ENCODE results near the gene ASCL5.

ASCL5 gene

DNA sequence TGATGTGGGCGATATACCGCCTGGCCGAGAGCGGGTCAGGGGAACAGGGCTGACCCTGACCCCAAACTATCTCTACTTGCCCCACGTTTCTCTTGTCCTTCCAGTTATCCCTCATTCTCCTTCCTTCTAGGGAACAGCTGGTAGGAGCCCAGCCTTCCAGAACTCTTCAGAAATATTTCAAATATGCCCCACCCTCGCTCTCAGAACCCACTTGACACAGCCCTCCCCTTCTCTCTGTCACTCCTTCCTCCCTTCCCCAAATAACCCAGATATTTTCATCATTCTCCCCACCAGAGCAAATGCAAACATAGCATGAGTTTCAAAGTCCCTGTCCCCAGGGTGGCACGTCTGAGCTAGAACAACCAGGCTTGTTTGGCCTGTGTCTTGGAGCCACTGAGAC is 15.8 kb downstream of the ASCL5 start:
- DNase-seq (ENCODE audit: low spot score): no peak

DNA sequence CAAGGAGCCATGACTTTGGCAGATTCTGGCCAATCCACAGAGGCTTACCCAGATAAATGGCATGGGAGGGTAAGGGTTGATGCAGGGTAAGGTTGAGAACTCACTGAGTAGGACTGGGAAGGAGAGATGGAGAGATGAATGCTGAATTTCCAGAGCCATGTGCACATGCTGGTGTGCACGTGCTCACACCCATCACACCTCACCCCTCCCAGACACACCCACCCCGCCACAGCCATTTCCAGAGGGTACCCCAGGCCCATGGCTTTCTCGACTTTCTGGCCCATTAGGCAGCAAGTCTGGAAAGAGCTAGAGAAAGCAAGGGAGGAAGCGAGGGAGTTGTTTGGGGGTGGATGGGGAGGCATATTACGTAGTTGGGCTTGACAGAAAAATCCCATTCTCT is 16.4 kb downstream of the ASCL5 start:
- DNase-seq (ENCODE audit: low spot score): no peak

DNA sequence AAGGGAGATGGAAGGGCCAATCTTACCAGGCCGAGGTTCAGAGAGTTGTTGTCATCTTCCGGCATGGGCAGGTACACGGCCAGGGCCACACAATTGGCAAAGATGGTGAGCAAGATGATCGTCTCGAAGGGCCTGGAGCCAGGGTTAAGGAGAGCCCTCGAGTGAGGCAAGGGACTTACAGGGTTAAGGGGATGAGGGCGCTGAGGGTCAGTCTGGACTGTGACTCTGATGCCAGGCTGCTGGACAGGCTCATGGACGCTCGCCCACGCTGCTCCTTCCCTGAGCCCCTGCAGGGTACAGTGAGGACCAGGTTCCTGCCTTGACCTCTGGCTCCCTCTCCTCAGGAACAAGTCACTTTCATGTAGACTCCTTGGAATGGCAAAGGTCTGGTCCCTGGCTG is 16.8 kb downstream of the ASCL5 start:
- DNase-seq (ENCODE audit: low spot score): no peak

DNA sequence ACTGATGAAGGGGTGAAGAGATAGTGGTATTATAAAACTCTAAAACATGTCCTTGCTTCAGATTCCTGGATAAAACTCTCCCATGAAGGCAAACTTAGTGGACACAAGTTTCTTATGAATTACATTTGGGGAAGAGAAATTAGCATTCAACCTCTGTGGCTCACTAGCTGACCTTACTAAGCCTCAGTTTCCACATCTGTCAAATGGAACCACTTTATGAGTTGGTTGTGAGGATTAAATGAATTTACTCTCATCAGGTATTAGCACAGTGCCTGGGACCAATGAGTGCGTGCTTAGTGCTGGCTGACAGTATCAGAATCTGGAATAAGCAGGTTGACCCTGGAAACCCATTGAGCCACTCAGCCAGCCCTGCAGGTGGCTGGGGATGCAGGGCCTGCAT is 17.3 kb downstream of the ASCL5 start:
- no peak for DNase-seq (ENCODE audit: low spot score)

DNA sequence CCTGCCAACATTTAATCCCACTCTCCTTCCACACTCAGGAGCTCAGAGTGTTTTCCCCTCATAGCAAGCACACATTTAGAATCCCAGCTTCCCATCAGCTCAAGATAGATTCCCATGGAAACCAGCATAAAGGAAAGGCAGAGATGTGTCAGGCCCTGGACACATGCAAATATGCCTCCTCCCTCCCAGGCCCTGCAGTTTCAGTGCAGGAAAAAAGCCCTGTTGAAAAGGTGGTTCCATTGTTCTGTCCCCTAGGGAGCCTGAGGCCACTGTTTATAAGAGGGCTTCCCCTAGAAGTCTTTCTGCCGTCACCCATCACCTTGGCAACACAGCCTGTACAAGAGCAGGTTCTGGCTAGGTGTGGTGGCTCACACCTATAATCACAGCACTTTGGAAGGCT is 18.4 kb downstream of the ASCL5 start:
- DNase-seq (ENCODE audit: low spot score): no peak

DNA sequence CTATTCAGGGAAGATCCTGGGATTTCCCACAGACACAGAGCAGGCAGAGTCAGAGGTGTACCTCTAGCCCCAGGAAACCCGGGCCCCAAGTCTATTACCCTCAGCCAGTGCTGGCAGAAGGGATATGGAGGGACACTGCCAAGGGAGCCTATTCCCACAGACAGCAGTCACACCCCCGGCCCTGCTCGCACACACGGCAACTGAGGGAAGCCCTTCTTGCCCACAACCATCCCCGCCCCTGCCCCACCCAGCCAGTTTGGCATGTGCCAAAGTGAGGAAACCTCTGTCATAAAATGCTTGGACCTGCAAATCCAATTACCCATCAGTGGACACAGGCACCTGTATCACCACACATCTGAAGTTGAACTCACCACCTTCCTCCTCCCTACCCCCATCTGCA is 21.3 kb downstream of the ASCL5 start:
- no peak for DNase-seq (ENCODE audit: low spot score)

DNA sequence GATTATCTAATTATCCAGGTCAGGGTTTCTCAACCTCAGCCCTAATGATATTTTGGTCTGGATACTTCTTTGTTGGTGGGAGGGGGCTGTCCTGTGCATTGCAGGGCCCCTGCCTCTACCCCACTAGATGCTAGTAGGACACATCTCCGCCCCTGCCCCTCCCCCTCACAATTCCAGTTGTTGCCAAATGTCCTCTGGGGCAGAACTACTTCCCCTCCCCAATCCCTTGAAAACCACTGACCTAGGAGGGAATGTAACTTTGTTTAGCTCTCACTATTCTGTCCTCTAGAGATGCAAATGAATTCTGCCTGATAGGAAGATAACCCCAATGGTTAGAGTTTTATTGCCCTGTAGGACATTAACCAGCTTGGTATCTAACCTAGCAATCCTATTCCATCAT is 22.8 kb downstream of the ASCL5 start:
- DNase-seq (ENCODE audit: low spot score): no peak

DNA sequence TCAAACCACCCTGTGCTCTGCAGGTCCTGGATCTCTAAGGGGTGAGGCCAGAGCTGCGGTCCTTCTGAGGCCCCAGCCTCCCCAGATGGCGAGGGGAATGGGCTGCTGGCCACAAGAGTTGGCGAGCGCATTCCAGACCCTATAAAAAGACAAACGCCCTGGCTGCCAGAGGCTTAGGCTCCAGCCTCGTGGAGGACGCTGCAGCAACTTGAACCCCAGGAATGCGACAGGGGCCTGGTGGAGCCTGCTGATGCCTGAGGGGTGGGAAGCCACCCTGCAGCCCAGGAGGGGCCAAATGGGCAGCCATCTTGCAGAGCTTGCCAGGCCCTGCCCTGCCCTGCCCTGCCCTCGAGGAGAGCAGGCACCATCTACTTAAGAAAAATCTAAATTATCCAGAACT is 23.3 kb downstream of the ASCL5 start:
- no peak for DNase-seq (ENCODE audit: low spot score)

DNA sequence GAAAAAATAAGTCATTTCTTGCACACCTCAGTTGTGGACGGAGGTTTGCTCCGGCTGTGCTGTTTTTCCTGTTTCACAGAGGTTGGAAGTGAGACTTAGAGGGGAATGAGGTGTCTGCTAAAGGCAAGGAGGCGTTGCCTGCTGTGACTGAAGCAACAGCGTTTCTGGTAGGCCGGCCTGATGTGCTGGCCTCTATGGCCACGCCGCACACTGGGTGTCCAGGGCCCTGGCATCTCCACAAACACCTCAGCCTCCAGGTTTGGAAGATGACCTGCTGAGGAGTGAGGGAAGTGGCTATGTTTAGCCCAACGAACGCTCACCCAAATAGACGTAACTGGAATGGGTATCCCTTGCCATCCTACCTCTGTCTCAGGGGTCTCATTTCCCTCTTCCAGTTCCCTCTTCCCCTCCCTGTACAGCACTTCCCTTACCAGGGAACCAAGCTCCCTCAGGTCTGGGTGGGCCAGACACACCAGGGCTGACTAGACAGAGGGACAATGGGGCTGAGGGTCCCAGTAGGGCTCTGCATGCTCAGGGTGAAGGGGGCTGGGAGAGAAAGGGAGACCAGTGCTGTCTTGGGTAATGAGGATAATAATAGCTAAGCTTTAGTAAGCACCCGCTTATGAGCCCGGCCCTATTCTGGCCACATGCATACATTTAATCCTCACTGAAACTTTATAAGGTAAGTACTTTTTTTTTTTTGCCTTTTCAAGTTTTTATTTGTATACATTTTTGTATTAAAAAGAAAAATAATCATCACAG is 26.6 kb downstream of the ASCL5 start:
- DNase-seq (ENCODE audit: low spot score): no peak

DNA sequence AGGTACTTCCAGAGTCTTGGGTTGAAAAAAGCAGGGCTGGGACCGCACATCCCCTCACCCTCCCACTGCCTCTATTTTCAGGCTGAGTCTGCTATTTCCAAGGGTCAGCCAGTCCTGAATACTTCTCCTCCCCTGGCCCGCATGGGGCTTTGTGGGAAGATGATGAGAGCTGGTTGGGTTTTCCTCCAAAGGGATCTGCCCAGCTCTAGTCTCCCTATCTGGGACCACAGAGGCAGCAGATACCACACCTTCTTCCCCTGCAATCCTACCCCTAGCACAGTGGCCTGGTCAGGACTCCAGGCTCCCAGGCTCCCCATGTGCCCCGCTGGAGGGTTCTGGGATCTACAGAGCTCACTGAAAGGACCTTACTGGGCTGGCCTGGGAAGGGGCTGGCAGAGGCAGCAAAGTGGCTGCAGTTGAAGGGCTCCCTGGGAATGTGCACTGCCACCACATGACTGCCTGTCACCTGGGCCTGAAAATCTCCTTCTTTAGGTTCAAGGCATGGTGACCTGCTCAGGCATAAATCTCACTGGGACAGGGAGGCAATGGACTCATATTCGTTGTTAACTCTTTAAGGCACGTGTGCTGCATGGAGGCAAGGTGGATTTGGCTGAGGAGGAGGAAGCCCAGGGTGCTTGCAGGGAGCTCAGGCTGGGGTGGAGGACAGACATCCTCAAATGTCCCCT is 27.8 kb downstream of the ASCL5 start:
- DNase-seq (ENCODE audit: low spot score): no peak

DNA sequence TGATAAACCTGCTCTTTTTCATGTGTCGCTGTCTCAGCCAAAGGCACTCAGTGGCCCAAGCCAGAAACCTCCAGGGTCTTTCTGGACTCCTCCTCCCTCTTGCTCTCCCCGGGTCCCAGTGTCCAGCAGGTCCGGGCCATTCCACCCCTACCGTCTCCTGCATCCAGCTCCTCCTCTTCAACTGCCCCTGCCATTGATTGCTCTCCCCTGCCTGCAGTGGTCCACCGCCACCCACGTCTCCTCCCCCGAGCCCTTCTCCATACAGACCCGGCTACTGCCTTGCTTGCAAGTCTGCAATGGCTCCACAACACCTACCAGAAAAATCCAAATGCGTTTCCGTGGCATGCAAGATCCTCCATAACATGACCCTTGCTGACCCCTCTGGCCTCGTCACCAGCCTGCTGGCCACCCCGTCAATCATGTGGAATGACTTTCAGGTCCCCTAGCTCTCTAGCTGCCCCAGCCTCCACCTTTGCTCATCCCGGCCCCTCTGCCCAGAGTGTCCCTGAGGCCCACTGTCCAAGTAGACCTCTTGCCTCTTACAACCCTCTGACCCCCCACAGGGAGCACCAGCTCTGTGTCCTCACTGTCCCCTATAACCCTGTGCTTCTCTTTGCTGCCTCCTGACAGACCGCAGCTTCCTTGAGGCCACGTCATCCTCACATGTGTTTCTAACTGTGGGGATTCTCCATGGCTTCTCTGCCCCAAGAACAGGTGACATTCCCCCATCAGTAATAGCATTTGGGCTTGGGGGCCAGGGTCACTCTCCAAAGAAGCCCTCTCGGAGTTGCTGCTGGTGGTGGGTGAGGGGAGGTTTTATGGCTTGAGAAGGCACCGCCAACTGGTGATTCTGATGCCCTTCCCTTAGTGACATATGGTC is 29.8 kb downstream of the ASCL5 start:
- no peak for DNase-seq (ENCODE audit: low spot score)

DNA sequence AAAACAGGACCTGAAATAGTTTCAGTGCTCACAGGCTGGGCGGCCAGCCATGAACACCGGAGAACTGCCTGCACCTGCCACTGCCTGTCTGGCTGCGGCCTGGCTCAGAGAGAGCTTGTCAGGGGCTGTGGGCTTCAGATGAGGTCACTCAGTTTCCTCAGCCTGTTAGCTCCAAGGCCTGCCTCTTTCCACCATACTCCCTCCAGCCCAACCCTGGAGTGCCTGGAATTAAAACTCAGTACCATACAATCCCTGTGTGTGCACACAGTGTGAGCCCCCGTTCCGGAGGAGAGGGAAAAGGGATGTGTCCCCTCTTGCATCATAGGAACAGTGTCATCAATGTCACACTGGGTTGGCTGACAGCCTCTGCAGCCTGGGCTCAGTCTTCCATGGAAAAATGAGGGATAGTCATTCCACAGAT is 30.9 kb downstream of the ASCL5 start:
- peak; percentile 65 for DNase-seq (ENCODE audit: low spot score)

DNA sequence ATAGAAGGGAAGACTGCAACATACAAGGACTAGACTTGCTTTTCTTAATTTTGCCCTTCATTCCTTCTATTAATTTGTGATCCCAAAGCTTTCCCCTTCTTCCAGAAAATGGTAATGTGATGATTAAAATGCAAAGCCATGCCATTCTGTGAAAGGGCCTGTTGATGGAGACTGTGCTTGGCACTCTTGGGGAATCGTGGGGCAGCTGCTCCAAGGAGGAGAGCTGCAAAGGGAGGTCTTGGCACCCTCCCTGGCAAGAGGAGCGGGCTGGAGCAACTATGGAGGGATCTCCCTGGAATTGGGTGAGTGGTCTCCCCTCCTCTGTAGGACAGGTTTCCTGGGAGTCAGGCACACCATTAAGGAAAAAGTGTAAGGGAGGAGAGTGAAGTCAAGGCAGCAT is 31.4 kb downstream of the ASCL5 start:
- no peak for DNase-seq (ENCODE audit: low spot score)

DNA sequence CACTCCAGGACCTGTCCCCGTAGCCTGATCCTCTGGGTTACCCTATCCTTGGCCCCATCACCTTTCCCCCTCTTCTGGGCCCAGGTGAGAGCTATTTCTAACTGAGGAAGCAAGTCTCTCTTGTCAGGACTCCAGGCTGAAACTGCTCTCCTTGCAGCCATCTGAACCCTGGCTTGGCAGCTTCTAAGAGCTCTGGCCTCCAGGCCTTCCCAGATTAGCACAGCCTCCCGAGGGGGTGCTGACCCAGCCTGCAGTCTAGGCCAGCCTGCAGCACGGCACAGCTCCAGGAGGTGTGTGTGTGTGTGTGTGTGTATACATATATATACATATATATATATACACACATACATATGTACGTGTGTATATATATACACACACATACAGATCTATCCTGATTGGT is 32.2 kb downstream of the ASCL5 start:
- no peak for DNase-seq (ENCODE audit: low spot score)

DNA sequence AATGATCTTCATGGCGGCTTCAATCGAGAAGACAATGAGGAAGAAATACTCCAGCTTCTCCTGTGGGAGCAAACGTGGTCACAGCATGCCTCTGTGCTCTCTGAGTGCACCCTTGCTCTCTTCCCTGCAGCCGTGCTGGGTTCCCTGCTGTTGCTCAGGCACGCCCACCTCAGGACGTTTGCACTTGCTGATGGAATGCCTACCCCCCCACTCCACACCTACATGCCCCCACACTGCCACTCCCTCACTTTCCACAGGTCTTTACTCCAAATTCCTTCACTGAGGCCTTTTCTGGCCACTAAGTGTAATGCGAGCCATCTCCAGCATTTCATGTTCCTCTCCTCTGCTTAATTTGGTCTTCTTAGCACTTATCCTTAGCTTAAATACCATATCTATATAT is 33.0 kb downstream of the ASCL5 start:
- no peak for DNase-seq (ENCODE audit: low spot score)

DNA sequence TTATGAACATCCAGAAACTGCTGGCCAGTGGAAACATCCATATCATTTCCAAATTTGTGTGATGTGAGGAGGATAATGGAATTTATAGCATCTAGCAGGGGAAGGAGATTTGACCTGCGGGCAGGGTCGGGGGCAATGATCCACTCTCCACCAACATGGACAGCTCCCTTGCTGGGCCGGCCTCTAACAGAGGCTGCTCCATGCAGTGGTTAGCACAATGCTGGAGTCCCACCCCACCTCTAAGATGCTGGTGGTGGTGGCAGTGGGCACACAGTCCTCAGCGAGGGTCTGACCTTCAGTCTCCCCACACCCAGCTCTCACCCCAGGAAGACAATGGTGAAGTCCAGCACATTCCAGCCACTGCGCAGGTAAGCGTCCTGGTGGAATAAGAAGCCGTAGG is 33.4 kb downstream of the ASCL5 start:
- DNase-seq (ENCODE audit: low spot score): no peak

DNA sequence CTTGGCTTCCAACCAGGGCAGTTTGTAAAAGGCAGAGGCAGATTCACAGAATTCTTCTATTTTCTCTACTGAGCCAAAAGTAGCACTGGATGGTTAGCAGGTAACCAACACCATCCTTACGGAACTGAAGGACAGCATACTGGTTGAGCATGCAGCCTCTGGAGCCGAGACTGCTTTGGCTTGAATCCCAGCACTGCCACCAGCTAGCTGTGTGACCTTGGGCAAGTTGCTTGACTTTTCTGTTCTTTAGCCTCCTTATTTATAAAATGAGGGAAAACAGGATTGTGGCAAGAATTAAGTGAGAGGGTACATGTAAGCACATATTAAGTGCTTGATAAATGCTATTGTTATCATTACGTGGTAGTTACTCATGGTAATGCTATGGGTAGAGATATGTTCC is 34.2 kb downstream of the ASCL5 start:
- no peak for DNase-seq (ENCODE audit: low spot score)

DNA sequence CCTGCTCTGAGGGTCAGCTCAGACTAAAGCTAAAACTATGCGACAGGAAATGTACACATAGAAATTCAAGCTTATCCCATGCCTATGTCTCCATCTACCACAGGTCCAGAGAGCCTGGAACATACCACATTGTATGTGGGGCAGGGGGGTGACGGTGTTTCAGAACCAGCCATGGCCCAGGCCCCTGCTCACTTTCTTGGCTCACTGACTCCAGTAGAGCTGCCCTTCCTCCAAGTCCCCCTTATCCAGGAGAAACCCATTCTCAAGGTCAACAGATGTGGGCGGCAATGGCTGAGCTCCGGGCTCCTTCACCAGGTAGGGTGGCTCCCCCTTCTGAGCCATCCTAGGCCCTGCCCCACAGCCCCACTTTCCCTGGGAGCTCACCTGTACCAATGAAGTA is 35.7 kb downstream of the ASCL5 start:
- DNase-seq (ENCODE audit: low spot score): no peak

DNA sequence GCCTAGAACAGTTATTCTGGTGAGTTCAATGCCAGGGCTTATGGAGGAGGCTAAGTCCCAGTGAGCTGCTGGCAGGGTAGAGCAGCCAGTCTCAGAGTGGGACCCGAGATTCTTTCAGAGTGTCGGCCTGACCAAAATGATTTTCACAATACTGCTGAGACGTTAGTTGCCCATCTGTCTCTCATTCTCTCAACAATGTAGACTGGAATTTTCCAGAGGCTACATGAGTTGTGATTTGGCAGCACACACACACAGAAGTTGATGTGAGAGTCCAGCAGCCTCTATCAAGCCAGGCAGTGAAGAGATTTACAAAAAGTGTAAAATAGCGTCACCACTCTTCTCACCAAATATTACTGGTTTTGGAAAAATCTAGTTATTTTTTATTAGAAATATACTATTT is 36.4 kb downstream of the ASCL5 start:
- no peak for DNase-seq (ENCODE audit: low spot score)

DNA sequence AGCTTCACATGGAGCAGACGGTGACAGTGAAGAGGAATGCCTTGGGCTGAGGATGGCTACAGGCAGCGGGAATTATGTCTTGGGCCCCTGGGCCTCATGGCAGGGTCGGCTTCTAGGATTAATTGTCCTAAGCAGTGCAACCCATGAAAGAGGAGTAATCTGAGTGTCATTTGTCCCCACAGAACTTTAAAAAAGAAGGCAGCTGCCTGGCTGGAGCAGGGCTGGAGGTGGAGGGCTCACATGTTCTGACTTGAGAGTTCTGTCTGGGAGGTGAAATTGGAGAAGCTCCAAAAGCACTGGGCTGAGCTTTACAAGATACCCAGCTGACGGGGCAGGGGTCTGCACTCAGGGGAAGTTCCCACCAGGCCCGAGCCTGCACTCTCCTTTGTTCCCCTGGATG is 37.4 kb downstream of the ASCL5 start:
- no peak for DNase-seq (ENCODE audit: low spot score)

DNA sequence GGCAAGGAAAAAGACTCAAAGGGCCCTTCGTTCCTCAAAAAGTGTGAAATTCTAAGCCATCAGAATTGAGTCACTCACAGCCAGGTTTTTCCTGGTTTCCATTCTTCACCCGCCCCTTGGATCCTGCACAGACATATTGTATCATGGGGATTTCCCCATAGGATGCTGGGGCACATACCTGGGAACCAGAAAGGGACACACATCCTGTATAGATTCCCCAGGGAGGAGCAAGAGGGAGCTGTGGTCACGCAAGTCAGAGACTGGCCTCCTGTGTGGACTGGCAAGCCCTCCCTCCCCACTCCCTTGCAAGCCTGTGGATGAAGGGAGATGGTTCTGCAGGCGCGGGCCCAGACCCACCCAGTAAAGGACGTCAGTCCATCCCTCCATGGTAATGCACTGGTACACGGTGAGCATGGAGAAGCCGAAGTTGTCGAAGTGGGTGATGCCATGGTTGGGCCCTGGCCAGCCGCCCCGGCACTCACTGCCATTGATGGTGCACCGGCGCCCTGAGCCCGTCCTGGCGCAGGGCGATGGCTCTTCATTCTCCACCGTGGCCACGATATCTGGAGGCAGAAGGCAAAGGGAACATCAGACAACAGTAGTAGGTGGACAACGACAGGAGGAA is 38.0 kb downstream of the ASCL5 start:
- DNase-seq (ENCODE audit: low spot score): no peak

DNA sequence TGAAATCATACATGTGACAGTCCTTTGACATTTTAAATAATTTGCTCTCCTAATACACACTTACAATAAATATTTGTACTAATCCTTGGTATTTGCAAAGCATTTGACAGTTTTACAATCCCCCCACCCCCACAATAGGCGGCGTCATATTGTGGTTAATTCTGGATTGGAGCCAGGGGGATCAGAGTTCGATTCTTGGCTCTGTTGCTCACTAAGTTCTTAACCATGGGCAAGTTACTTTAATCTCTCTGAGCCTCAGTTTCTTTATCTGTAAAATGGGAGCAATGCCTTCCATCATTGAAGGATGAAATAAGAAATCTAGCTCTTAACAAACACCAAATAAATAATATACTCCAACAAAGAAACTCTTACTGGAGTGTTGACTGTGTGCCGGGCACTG is 38.6 kb downstream of the ASCL5 start:
- no peak for DNase-seq (ENCODE audit: low spot score)
